Pancreas (tissue), 10 donors: Measurements from ENCODE around the gene MEGF6. TPM values are rescaled to one million over a fixed set of nuclear protein-coding genes. Genes with fewer than 3 reads are reported as not detected.

Experiments used
- ATAC-seq, 4 donors: fragments of 200-7000 bp; cut with Tn5 transposase; one replicate each; pipeline versions ENCODE4 v1.8.0 to v1.9.1; 2020; ENCODE audit warnings: mild to moderate bottlenecking in 4 of 4, moderate library complexity in 4 of 4
- DNase-seq, 6 donors: peaks; one replicate each; pipeline ENCODE4 v3.0.0-alpha.2; 2020
- FAIRE-seq: peaks from 2 replicates; lab custom pipeline; 2012; peaks lifted over from hg19 to GRCh38; lab: Jason Lieb, UNC
- H3K27ac ChIP-seq, 4 donors: fragments of 200-600 bp; sonication (generic); 1 replicate in 3 of 4; 2 replicates in 1 of 4; pipeline versions ENCODE4 v1.5.0 to v1.8.0; 2020
- H3K27me3 ChIP-seq, 4 donors: fragments of 200-600 bp; one replicate each; pipeline ENCODE4 v1.8.0; 2021
- H3K36me3 ChIP-seq, 3 donors: fragments of 200-600 bp; sonication (generic) in 1 of 3; one replicate each; pipeline versions ENCODE4 v1.5.0 to v1.8.0; 2020 to 2021
- H3K4me1 ChIP-seq, 3 donors: fragments of 200-600 bp; one replicate each; pipeline ENCODE4 v1.8.0; 2021
- H3K4me3 ChIP-seq, 4 donors: fragments of 200-600 bp; sonication (generic) in 2 of 4; one replicate each; pipeline versions ENCODE4 v1.5.0 to v1.8.0; 2020 to 2021
- H3K9me3 ChIP-seq, 4 donors: fragments of 200-600 bp; one replicate each; pipeline ENCODE4 v1.8.0; 2021
- CTCF ChIP-seq, 4 donors: fragments of 200-600 bp; sonication (generic) in 3 of 4; IDR thresholded peaks; one replicate each; pipeline versions ENCODE4 v1.5.0 to v1.8.0; 2021; ENCODE audit warnings: antibody characterized with exemption in 4 of 4
- WGBS, 2 donors: extraction: QIAGEN DNeasy Blood & Tissue Kit; methylation state at CpG; one replicate each; pipeline ENCODE4 v1.1.7; 2013; 5-methylcytosine and 5-hydroxymethylcytosine counted together
- intact Hi-C, 3 donors: fragments of 100-400 bp; cut with DNase I; formaldehyde crosslinking; loops; one replicate each; pipeline versions ENCODE4 v1.11.1 to v1.14.2; 2022
- polyA plus RNA-seq, 2 donors: library from polyadenylated mRNA; stranded (reverse); fragments of 200-250 nt; gene quantifications; one replicate each; pipeline ENCODE4 v1.2.3, GENCODE V29; 2013
- total RNA-seq, 6 donors: library from RNA; stranded (reverse); fragmentation: NEBNext Ultra II Directional in 4 of 6; extraction: Animal tissue kit (Norgen Biotek cat#: 25700) in 4 of 6; gene quantifications; one replicate each; pipeline versions ENCODE4 v1.2.1 to v1.2.4, GENCODE V29; 2021 to 2023
- donor health status: healthy with polysubstance abuse.
- donor health status: DM: no; HTN: no; CAD: no; lungs with moderate emphysema.
- donor health status: DM: no; HTN: no; CAD: no.
- donor health status: control.
- donor health status: control.
- donor health status: Bipolar disorder and iron deficiency.
- donor health status: DM: yes; HTN: yes; CAD: no.
- donor health status: DM: no; HTN: no; CAD: no.
- donor health status: DM: no; HTN: no; CAD: no.
- donor health status: DM: yes; HTN: yes; CAD: no.

The MEGF6 gene
- total and polyA plus RNA-seq, 8 donors, result 2.6 to 20.0 (median 8.4) TPM

GRCh38 chr1:3550511-3551289, 60.6 kb downstream of the MEGF6 start:
- H3K9me3 ChIP-seq, result no peaks in the 10 kb centered on the region
- ATAC-seq, result no peak
- no peak for FAIRE-seq
- H3K27ac ChIP-seq, result no peak overlapping the region
- H3K36me3 ChIP-seq, result no peaks in the 10 kb centered on the region
- DNase-seq, result no peak
- intact Hi-C loops, result no loop called here
- no peak overlapping the region for H3K4me3 ChIP-seq
- H3K4me1 ChIP-seq, result no peaks in the 10 kb centered on the region
- TF ChIP-seq CTCF (IDR thresholded peaks at IDR 0.05), result no peak
- WGBS, 2 donors, result 59 to 66% methylated on average over 27 of the region's 27 CpGs
- no peaks in the 10 kb centered on the region for H3K27me3 ChIP-seq

GRCh38 chr1:3548895-3549294, 62.4 kb downstream of the MEGF6 start:
- H3K9me3 ChIP-seq, result no peaks in the 10 kb centered on the region
- H3K27me3 ChIP-seq, result no peaks in the 10 kb centered on the region
- no peaks in the 10 kb centered on the region for H3K4me1 ChIP-seq
- no peaks in the 10 kb centered on the region for H3K36me3 ChIP-seq
- no peak for FAIRE-seq
- ATAC-seq, result no peak
- H3K4me3 ChIP-seq, result no peak overlapping the region
- TF ChIP-seq CTCF (IDR thresholded peaks at IDR 0.05), result no peak
- DNase-seq, result no peak
- intact Hi-C loops, result no loop called here
- no peak overlapping the region for H3K27ac ChIP-seq
- WGBS, 2 donors, result 63 to 80% methylated on average over 15 of the region's 15 CpGs

GRCh38 chr1:3548156-3548893, 63.0 kb downstream of the MEGF6 start:
- Histone ChIP-seq H3K9me3 (no peaks in the 10 kb centered on the region), H3K36me3 (no peaks in the 10 kb centered on the region), H3K4me3 (no peak overlapping the region), H3K4me1 (no peaks in the 10 kb centered on the region), H3K27me3 (no peaks in the 10 kb centered on the region), H3K27ac (no peak overlapping the region)
- intact Hi-C loops, result no loop called here
- WGBS, 2 donors, result 55 to 66% methylated on average over 24 of the region's 24 CpGs
- peak in 1 of 6 donors; percentile 26 for DNase-seq
- no peak for FAIRE-seq
- no peak for TF ChIP-seq CTCF (IDR thresholded peaks at IDR 0.05)
- ATAC-seq, result peak in 3 of 4 donors; percentile 20 to 67 (median 49)

GRCh38 chr1:3547055-3548005, 64.0 kb downstream of the MEGF6 start:
- peak in 2 of 4 donors; percentile 47 to 49 for ATAC-seq
- TF ChIP-seq CTCF (IDR thresholded peaks at IDR 0.05), result no peak
- no peaks in the 10 kb centered on the region for H3K4me1 ChIP-seq
- no peaks in the 10 kb centered on the region for H3K9me3 ChIP-seq
- WGBS, 2 donors, result 62 to 66% methylated on average over 38 of the region's 38 CpGs
- no peak overlapping the region for H3K27ac ChIP-seq
- intact Hi-C loops, result no loop called here
- H3K36me3 ChIP-seq, result no peaks in the 10 kb centered on the region
- no peak for DNase-seq
- FAIRE-seq, result no peak
- H3K27me3 ChIP-seq, result no peaks in the 10 kb centered on the region
- no peak overlapping the region for H3K4me3 ChIP-seq
